ENCODE measurements around the gene SMIM17. TPM values are rescaled to one million over a fixed set of nuclear protein-coding genes. Genes with fewer than 3 reads are reported as not detected.

SMIM17 gene
- total RNA-seq, 1 experiment from 2014 or later: 0.28 TPM

GRCh38 chr19:56623006-56623405 is 20.0 kb upstream of the SMIM17 start:
- Histone ChIP-seq H3K79me1 (ENCODE audit: insufficient read depth, low read depth, low read length, poor library complexity, severe bottlenecking) (no peaks in the 10 kb centered on the region), H2AFZ (ENCODE audit: low read length) (no peak overlapping the region), H4K20me1 (ENCODE audit: control insufficient read depth, insufficient read depth, insufficient read length) (no peaks in the 10 kb centered on the region), H3K4me1 (ENCODE audit: insufficient read depth, low read length) (no peaks in the 10 kb centered on the region), H2BK12ac (ENCODE audit: insufficient read length, low read depth, low read length) (no peak overlapping the region), H3T11ph (ENCODE audit: low read length) (no peak overlapping the region), H3K56ac (ENCODE audit: insufficient read length, low read depth, low read length) (no peak overlapping the region), H3K18ac (ENCODE audit: insufficient read length, low read depth, low read length) (no peak overlapping the region), H3K23ac (ENCODE audit: insufficient read length, low read depth, low read length) (no peak overlapping the region), H2BK15ac (ENCODE audit: low read depth, low read length) (no peak overlapping the region), H4K5ac (ENCODE audit: insufficient read length, low read depth, low read length) (no peak overlapping the region), H2BK5ac (ENCODE audit: insufficient read length, low read length) (no peak overlapping the region), H3K9me3 (ENCODE audit: control insufficient read depth, low read depth, low read length) (peaks cover 7% of the 10 kb centered on the region), H3K9ac (ENCODE audit: extremely low read depth, insufficient read length, low read length) (no peak overlapping the region), H4K8ac (replicated peaks; ENCODE audit: insufficient read length, low read depth, low read length) (no peak overlapping the region), H3K27me3 (ENCODE audit: insufficient read depth, low read length) (no peaks in the 10 kb centered on the region), H3K4ac (ENCODE audit: low read depth, low read length) (no peak overlapping the region), H3K27ac (ENCODE audit: insufficient read length, low read depth, low read length) (no peak overlapping the region), H3K23me2 (ENCODE audit: insufficient read length, low read depth, low read length, poor library complexity, severe bottlenecking) (no peaks in the 10 kb centered on the region), H2AK5ac (ENCODE audit: insufficient read length, low read length) (no peak overlapping the region), H3K79me2 (ENCODE audit: insufficient read depth, low read length) (no peaks in the 10 kb centered on the region), H2BK120ac (ENCODE audit: low read depth, low read length, poor library complexity, severe bottlenecking) (no peak overlapping the region), H4K91ac (ENCODE audit: insufficient read length, low read depth, low read length) (no peak overlapping the region), H3K4me2 (ENCODE audit: insufficient read depth, insufficient read length, low read length) (no peak overlapping the region), H3K14ac (ENCODE audit: insufficient read depth, low read length) (no peak overlapping the region), H2BK20ac (ENCODE audit: low read depth, low read length, poor library complexity, severe bottlenecking) (no peak overlapping the region)
- peaks cover 88 to 94% of the 10 kb centered on the region in 2 experiments for H3K9me3 Mint-ChIP-seq
- no peak for DNase-seq
- no peaks in the 10 kb centered on the region; the same call in none of the 2 replicates for H3K27me3 Mint-ChIP-seq (ENCODE audit: low read depth)
- H3K4me1 Mint-ChIP-seq: no peaks in the 10 kb centered on the region
- no peak overlapping the region for H3K27ac Mint-ChIP-seq
- peaks cover 71 to 80% (median 73%) of the 10 kb centered on the region in 3 experiments for H3K36me3 Mint-ChIP-seq (ENCODE audit: insufficient read depth in 1 of 3, low read depth in 3 of 3)
- no peak overlapping the region for H3K4me3 Mint-ChIP-seq
- TF ChIP-seq, protein P1, sequence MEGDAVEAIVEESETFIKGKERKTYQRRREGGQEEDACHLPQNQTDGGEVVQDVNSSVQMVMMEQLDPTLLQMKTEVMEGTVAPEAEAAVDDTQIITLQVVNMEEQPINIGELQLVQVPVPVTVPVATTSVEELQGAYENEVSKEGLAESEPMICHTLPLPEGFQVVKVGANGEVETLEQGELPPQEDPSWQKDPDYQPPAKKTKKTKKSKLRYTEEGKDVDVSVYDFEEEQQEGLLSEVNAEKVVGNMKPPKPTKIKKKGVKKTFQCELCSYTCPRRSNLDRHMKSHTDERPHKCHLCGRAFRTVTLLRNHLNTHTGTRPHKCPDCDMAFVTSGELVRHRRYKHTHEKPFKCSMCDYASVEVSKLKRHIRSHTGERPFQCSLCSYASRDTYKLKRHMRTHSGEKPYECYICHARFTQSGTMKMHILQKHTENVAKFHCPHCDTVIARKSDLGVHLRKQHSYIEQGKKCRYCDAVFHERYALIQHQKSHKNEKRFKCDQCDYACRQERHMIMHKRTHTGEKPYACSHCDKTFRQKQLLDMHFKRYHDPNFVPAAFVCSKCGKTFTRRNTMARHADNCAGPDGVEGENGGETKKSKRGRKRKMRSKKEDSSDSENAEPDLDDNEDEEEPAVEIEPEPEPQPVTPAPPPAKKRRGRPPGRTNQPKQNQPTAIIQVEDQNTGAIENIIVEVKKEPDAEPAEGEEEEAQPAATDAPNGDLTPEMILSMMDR (conservative IDR thresholded peaks at IDR 0.05): no peak
- no CpG with 5 or more reads among the region's 9 CpGs for WGBS (ENCODE audit: extremely low coverage, insufficient read length, low lambda C conversion rate)
